Measurements from ENCODE around the gene KCTD2. TPM values are rescaled to one million over a fixed set of nuclear protein-coding genes. Genes with fewer than 3 reads are reported as not detected.
A peak's percentile ranks its signal among the peaks of the same experiment; 100 is the strongest.

KCTD2 gene
- total and polyA plus RNA-seq, 2 of the 13 experiments (the other 11 are each of a cell fraction or from before 2014, with no cell fraction given): 28.3 to 32.6 TPM

- TF ChIP-seq, protein P1, sequence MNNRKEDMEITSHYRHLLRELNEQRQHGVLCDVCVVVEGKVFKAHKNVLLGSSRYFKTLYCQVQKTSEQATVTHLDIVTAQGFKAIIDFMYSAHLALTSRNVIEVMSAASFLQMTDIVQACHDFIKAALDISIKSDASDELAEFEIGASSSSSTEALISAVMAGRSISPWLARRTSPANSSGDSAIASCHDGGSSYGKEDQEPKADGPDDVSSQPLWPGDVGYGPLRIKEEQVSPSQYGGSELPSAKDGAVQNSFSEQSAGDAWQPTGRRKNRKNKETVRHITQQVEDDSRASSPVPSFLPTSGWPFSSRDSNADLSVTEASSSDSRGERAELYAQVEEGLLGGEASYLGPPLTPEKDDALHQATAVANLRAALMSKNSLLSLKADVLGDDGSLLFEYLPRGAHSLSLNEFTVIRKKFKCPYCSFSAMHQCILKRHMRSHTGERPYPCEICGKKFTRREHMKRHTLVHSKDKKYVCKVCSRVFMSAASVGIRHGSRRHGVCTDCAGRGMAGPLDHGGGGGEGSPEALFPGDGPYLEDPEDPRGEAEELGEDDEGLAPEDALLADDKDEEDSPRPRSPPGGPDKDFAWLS (CRISPR knock-in tag; IDR thresholded peaks at IDR 0.05; ENCODE audit: borderline replicate concordance): no peak
- TF ChIP-seq ZNF251 (CRISPR knock-in tag; IDR thresholded peaks at IDR 0.05) (no peak), ZFP91 (CRISPR knock-in tag; IDR thresholded peaks at IDR 0.05; ENCODE audit: borderline replicate concordance) (peak; percentile 57; the same call in 1 of the 2 replicates), ZBTB43 (CRISPR knock-in tag; conservative IDR thresholded peaks at IDR 0.05) (no peak), RXRA (CRISPR knock-in tag; IDR thresholded peaks at IDR 0.05) (peak; percentile 13; the same call in 1 of the 2 replicates), TARDBP (CRISPR knock-in tag; IDR thresholded peaks at IDR 0.05) (0 out of 2 replicates have a peak, but pooled peaks have one; percentile 30), ZNF333 (CRISPR knock-in tag; IDR thresholded peaks at IDR 0.05; ENCODE audit: borderline replicate concordance) (0 out of 2 replicates have a peak, but pooled peaks have one; percentile 61), NFIB (CRISPR knock-in tag; IDR thresholded peaks at IDR 0.05; ENCODE audit: borderline replicate concordance) (0 out of 2 replicates have a peak, but pooled peaks have one; percentile 44), DBP (CRISPR knock-in tag; IDR thresholded peaks at IDR 0.05; ENCODE audit: not compliant biosample characterization) (no peak), ZNF564 (CRISPR knock-in tag; IDR thresholded peaks at IDR 0.05) (no peak), ZNF713 (CRISPR knock-in tag; IDR thresholded peaks at IDR 0.05) (no peak), HMGXB3 (CRISPR knock-in tag; IDR thresholded peaks at IDR 0.05; ENCODE audit: borderline replicate concordance) (no peak), KDM2A (CRISPR knock-in tag; IDR thresholded peaks at IDR 0.05; ENCODE audit: borderline replicate concordance, low read depth) (peak; percentile 58; the same call in 1 of the 2 replicates)
- TF ChIP-seq, protein P2, sequence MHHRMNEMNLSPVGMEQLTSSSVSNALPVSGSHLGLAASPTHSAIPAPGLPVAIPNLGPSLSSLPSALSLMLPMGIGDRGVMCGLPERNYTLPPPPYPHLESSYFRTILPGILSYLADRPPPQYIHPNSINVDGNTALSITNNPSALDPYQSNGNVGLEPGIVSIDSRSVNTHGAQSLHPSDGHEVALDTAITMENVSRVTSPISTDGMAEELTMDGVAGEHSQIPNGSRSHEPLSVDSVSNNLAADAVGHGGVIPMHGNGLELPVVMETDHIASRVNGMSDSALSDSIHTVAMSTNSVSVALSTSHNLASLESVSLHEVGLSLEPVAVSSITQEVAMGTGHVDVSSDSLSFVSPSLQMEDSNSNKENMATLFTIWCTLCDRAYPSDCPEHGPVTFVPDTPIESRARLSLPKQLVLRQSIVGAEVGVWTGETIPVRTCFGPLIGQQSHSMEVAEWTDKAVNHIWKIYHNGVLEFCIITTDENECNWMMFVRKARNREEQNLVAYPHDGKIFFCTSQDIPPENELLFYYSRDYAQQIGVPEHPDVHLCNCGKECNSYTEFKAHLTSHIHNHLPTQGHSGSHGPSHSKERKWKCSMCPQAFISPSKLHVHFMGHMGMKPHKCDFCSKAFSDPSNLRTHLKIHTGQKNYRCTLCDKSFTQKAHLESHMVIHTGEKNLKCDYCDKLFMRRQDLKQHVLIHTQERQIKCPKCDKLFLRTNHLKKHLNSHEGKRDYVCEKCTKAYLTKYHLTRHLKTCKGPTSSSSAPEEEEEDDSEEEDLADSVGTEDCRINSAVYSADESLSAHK (CRISPR knock-in tag; IDR thresholded peaks at IDR 0.05; ENCODE audit: borderline replicate concordance): no peak
These were observed 67.0 kb downstream of the KCTD2 start (continued) for GRCh38 chr17:75113798-75114551.

Data from HepG2 (cell line).